Measurements from ENCODE around the gene ITSN2.

Gene ITSN2

DNA sequence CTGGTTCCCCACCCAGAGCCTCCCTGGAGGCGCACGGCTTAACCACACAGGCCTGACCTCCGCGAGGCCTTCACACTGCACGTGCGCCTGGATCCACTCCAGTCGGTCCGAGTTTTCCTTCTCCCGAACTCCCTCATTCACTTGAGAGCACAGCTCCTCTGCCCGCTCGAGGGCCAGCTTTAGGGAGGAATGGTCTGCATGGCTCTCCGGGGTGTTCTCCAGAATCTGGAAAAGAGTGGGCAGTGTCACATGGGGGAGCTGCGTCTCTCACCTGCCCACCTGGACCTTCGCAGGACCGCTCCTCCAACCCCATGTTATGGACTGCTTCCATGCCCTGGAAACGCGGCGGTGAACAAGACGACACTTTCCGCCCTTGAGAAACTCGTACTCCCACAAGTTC, 149.6 kb downstream of the ITSN2 start:
- no peaks in the 10 kb centered on the region for H3K4me1 ChIP-seq (ENCODE audit: control insufficient read depth, insufficient read depth, low read length)
- H3K9ac ChIP-seq (ENCODE audit: low read length) = no peak overlapping the region
- H3K4me3 ChIP-seq (ENCODE audit: low read depth, low read length) = no peak overlapping the region
- no peaks in the 10 kb centered on the region for H3K9me3 ChIP-seq (ENCODE audit: control insufficient read depth, insufficient read depth, low read depth, low read length)
- H3K27me3 ChIP-seq (ENCODE audit: control insufficient read depth, insufficient read depth, low read length) = no peaks in the 10 kb centered on the region
- peaks cover 5% of the 10 kb centered on the region; the same call in 1 of the 2 replicates for H3K36me3 ChIP-seq (ENCODE audit: control insufficient read depth, insufficient read depth, low read length)
- H3K27ac ChIP-seq (ENCODE audit: low read depth, low read length) = no peak overlapping the region

DNA sequence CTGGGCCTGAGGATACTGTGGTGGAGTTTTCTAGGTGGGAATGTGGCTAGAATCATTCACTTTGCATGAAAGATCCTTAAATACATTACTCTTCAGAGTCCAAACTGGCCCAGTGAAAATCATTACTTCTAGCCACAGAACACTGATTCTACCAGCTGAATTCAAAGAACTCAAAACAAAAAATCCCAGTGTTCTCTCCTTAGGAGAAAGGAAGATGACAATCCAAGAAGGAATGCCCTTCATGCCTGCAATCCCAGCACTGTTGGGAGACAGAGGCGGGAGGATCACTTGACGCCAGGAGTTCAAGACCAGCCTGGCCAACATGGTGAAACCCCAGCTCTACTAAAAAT, 150.3 kb downstream of the ITSN2 start:
- Histone ChIP-seq H3K9me3 (ENCODE audit: control insufficient read depth, insufficient read depth, low read depth, low read length) (no peaks in the 10 kb centered on the region), H3K9ac (ENCODE audit: low read length) (no peak overlapping the region), H3K27ac (ENCODE audit: low read depth, low read length) (no peak overlapping the region), H3K27me3 (ENCODE audit: control insufficient read depth, insufficient read depth, low read length) (no peaks in the 10 kb centered on the region), H3K36me3 (ENCODE audit: control insufficient read depth, insufficient read depth, low read length) (peaks cover 5% of the 10 kb centered on the region; the same call in 1 of the 2 replicates), H3K4me1 (ENCODE audit: control insufficient read depth, insufficient read depth, low read length) (no peaks in the 10 kb centered on the region), H3K4me3 (ENCODE audit: low read depth, low read length) (no peak overlapping the region)

GRCh38 chr2:24209389-24210105, 150.8 kb downstream of the ITSN2 start:
- H3K36me3 ChIP-seq (ENCODE audit: control insufficient read depth, insufficient read depth, low read length) = peaks cover 6% of the 10 kb centered on the region; the same call in 1 of the 2 replicates
- no peaks in the 10 kb centered on the region for H3K9me3 ChIP-seq (ENCODE audit: control insufficient read depth, insufficient read depth, low read depth, low read length)
- no peak overlapping the region for H3K27ac ChIP-seq (ENCODE audit: low read depth, low read length)
- no peak overlapping the region for H3K9ac ChIP-seq (ENCODE audit: low read length)
- H3K27me3 ChIP-seq (ENCODE audit: control insufficient read depth, insufficient read depth, low read length) = no peaks in the 10 kb centered on the region
- no peak overlapping the region for H3K4me3 ChIP-seq (ENCODE audit: low read depth, low read length)
- no peaks in the 10 kb centered on the region for H3K4me1 ChIP-seq (ENCODE audit: control insufficient read depth, insufficient read depth, low read length)

DNA sequence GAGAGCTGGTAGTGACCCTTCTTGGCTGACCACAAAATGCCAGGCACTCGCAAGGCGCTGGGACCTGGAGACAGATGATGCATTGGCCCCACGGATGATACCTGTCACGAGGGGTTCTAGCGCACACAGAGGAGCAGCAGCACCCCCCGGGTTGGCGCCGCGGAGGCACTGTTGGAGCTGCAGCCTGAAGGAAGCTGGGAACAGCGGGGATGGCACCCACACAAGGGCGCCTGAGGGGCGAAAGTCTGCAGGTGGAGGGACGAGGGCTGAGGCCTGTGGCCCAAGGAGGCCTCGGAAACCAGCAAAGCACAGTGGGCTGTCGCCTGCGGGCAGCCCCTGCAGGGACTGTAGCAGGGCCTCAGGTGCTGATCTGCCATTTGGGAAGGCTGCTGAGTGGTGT, 151.8 kb downstream of the ITSN2 start:
- Histone ChIP-seq H3K9me3 (ENCODE audit: control insufficient read depth, insufficient read depth, low read depth, low read length) (no peaks in the 10 kb centered on the region), H3K4me3 (ENCODE audit: low read depth, low read length) (no peak overlapping the region), H3K9ac (ENCODE audit: low read length) (no peak overlapping the region), H3K27ac (ENCODE audit: low read depth, low read length) (no peak overlapping the region), H3K4me1 (ENCODE audit: control insufficient read depth, insufficient read depth, low read length) (no peaks in the 10 kb centered on the region), H3K27me3 (ENCODE audit: control insufficient read depth, insufficient read depth, low read length) (no peaks in the 10 kb centered on the region), H3K36me3 (ENCODE audit: control insufficient read depth, insufficient read depth, low read length) (peaks cover 11% of the 10 kb centered on the region; the same call in 1 of the 2 replicates)

- no peak overlapping the region for H3K9ac ChIP-seq (ENCODE audit: low read length)
- no peak overlapping the region for H3K4me3 ChIP-seq (ENCODE audit: low read depth, low read length)
- no peaks in the 10 kb centered on the region for H3K4me1 ChIP-seq (ENCODE audit: control insufficient read depth, insufficient read depth, low read length)
- no peak overlapping the region for H3K27ac ChIP-seq (ENCODE audit: low read depth, low read length)
- H3K36me3 ChIP-seq (ENCODE audit: control insufficient read depth, insufficient read depth, low read length) = peaks cover 11% of the 10 kb centered on the region; the same call in 1 of the 2 replicates
- H3K9me3 ChIP-seq (ENCODE audit: control insufficient read depth, insufficient read depth, low read depth, low read length) = no peaks in the 10 kb centered on the region
- no peaks in the 10 kb centered on the region for H3K27me3 ChIP-seq (ENCODE audit: control insufficient read depth, insufficient read depth, low read length)
Observed at GRCh38 chr2:24207359-24207758, 153.0 kb downstream of the ITSN2 start.

DNA sequence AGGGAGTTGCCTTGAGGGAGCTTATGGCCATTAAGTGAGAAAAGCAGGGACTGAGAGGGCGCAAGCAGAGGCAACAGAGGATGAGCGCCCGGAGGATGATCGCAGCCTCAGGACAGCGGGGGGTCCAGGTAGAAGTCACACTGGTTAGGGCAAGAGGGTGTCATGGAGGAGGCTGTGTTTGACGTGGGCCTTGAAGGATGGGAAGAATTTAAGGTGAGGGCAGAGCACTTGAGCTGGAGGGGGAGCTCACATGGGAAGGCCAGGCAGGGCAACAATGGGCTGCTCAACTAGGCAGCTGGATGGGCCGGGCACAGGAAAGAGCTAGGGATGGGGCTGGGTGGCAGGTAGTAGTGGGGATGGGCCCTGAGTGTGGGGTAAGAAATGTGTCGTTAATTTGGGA, 153.6 kb downstream of the ITSN2 start:
- H3K36me3 ChIP-seq (ENCODE audit: control insufficient read depth, insufficient read depth, low read length) = peaks cover 11% of the 10 kb centered on the region; the same call in 1 of the 2 replicates
- no peak overlapping the region for H3K4me3 ChIP-seq (ENCODE audit: low read depth, low read length)
- no peaks in the 10 kb centered on the region for H3K4me1 ChIP-seq (ENCODE audit: control insufficient read depth, insufficient read depth, low read length)
- H3K27me3 ChIP-seq (ENCODE audit: control insufficient read depth, insufficient read depth, low read length) = no peaks in the 10 kb centered on the region
- H3K9me3 ChIP-seq (ENCODE audit: control insufficient read depth, insufficient read depth, low read depth, low read length) = no peaks in the 10 kb centered on the region
- H3K27ac ChIP-seq (ENCODE audit: low read depth, low read length) = no peak overlapping the region
- no peak overlapping the region for H3K9ac ChIP-seq (ENCODE audit: low read length)

- no peaks in the 10 kb centered on the region for H3K9me3 ChIP-seq (ENCODE audit: control insufficient read depth, insufficient read depth, low read depth, low read length)
- no peak overlapping the region for H3K4me3 ChIP-seq (ENCODE audit: low read depth, low read length)
- H3K4me1 ChIP-seq (ENCODE audit: control insufficient read depth, insufficient read depth, low read length) = no peaks in the 10 kb centered on the region
- H3K9ac ChIP-seq (ENCODE audit: low read length) = no peak overlapping the region
- no peak overlapping the region for H3K27ac ChIP-seq (ENCODE audit: low read depth, low read length)
- H3K36me3 ChIP-seq (ENCODE audit: control insufficient read depth, insufficient read depth, low read length) = peaks cover 11% of the 10 kb centered on the region; the same call in 1 of the 2 replicates
- no peaks in the 10 kb centered on the region for H3K27me3 ChIP-seq (ENCODE audit: control insufficient read depth, insufficient read depth, low read length)
Observed at GRCh38 chr2:24206242-24206641, 154.1 kb downstream of the ITSN2 start.

GRCh38 chr2:24205131-24205530, 155.2 kb downstream of the ITSN2 start:
- peaks cover 11% of the 10 kb centered on the region; the same call in 1 of the 2 replicates for H3K36me3 ChIP-seq (ENCODE audit: control insufficient read depth, insufficient read depth, low read length)
- no peak overlapping the region for H3K4me3 ChIP-seq (ENCODE audit: low read depth, low read length)
- H3K27me3 ChIP-seq (ENCODE audit: control insufficient read depth, insufficient read depth, low read length) = no peaks in the 10 kb centered on the region
- H3K9me3 ChIP-seq (ENCODE audit: control insufficient read depth, insufficient read depth, low read depth, low read length) = no peaks in the 10 kb centered on the region
- H3K4me1 ChIP-seq (ENCODE audit: control insufficient read depth, insufficient read depth, low read length) = no peaks in the 10 kb centered on the region
- no peak overlapping the region for H3K27ac ChIP-seq (ENCODE audit: low read depth, low read length)
- no peak overlapping the region for H3K9ac ChIP-seq (ENCODE audit: low read length)

- Histone ChIP-seq H3K27ac (ENCODE audit: low read depth, low read length) (no peak overlapping the region), H3K4me3 (ENCODE audit: low read depth, low read length) (no peak overlapping the region), H3K4me1 (ENCODE audit: control insufficient read depth, insufficient read depth, low read length) (no peaks in the 10 kb centered on the region), H3K27me3 (ENCODE audit: control insufficient read depth, insufficient read depth, low read length) (no peaks in the 10 kb centered on the region), H3K9me3 (ENCODE audit: control insufficient read depth, insufficient read depth, low read depth, low read length) (no peaks in the 10 kb centered on the region), H3K9ac (ENCODE audit: low read length) (no peak overlapping the region), H3K36me3 (ENCODE audit: control insufficient read depth, insufficient read depth, low read length) (peaks cover 11% of the 10 kb centered on the region; the same call in 1 of the 2 replicates)
Observed at GRCh38 chr2:24204505-24204904, 155.8 kb downstream of the ITSN2 start.

DNA sequence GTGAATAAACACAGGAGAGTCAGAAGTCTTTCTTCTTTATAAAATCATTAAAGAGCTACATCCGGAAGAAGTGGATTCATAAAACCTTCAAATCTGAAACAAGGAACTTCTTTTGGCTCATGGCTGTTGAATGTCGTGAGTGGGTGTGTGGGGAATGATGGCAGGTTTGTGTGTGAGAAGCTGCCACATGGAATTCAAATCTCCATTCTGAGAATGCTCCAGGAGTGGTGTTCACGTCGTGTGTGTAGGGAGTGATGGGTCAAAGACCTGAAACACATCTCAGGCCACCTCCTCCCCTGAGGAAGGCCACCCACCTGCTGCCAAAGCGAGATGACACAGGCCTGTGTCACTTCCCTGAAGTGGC, 156.6 kb downstream of the ITSN2 start:
- Histone ChIP-seq H3K27me3 (ENCODE audit: control insufficient read depth, insufficient read depth, low read length) (no peaks in the 10 kb centered on the region), H3K9me3 (ENCODE audit: control insufficient read depth, insufficient read depth, low read depth, low read length) (no peaks in the 10 kb centered on the region), H3K4me1 (ENCODE audit: control insufficient read depth, insufficient read depth, low read length) (no peaks in the 10 kb centered on the region), H3K4me3 (ENCODE audit: low read depth, low read length) (no peak overlapping the region), H3K36me3 (ENCODE audit: control insufficient read depth, insufficient read depth, low read length) (0 out of 2 replicates have a peak, but pooled peaks cover 9% of the 10 kb centered on the region), H3K27ac (ENCODE audit: low read depth, low read length) (no peak overlapping the region), H3K9ac (ENCODE audit: low read length) (no peak overlapping the region)

- H3K27ac ChIP-seq (ENCODE audit: low read depth, low read length) = no peak overlapping the region
- no peak overlapping the region for H3K9ac ChIP-seq (ENCODE audit: low read length)
- H3K36me3 ChIP-seq (ENCODE audit: control insufficient read depth, insufficient read depth, low read length) = 0 out of 2 replicates have a peak, but pooled peaks cover 6% of the 10 kb centered on the region
- no peaks in the 10 kb centered on the region for H3K9me3 ChIP-seq (ENCODE audit: control insufficient read depth, insufficient read depth, low read depth, low read length)
- no peak overlapping the region for H3K4me3 ChIP-seq (ENCODE audit: low read depth, low read length)
- no peaks in the 10 kb centered on the region for H3K27me3 ChIP-seq (ENCODE audit: control insufficient read depth, insufficient read depth, low read length)
- H3K4me1 ChIP-seq (ENCODE audit: control insufficient read depth, insufficient read depth, low read length) = no peaks in the 10 kb centered on the region
Observed at GRCh38 chr2:24203029-24203786, 157.1 kb downstream of the ITSN2 start.

Data from HUES6 (cell line).